Stimulated activated CD8-positive, alpha-beta memory T cell treated with anti-CD3 and anti-CD28 coated beads, Interleukin-15, amount 100 ng/mL, for 1 hour (primary cell): ENCODE results near the gene GAD2.

Experiments used
- DNase-seq: peaks from one replicate; pipeline ENCODE4 v3.0.0-alpha.2; 2020; ENCODE audit warnings: low read depth

The GAD2 gene

DNA sequence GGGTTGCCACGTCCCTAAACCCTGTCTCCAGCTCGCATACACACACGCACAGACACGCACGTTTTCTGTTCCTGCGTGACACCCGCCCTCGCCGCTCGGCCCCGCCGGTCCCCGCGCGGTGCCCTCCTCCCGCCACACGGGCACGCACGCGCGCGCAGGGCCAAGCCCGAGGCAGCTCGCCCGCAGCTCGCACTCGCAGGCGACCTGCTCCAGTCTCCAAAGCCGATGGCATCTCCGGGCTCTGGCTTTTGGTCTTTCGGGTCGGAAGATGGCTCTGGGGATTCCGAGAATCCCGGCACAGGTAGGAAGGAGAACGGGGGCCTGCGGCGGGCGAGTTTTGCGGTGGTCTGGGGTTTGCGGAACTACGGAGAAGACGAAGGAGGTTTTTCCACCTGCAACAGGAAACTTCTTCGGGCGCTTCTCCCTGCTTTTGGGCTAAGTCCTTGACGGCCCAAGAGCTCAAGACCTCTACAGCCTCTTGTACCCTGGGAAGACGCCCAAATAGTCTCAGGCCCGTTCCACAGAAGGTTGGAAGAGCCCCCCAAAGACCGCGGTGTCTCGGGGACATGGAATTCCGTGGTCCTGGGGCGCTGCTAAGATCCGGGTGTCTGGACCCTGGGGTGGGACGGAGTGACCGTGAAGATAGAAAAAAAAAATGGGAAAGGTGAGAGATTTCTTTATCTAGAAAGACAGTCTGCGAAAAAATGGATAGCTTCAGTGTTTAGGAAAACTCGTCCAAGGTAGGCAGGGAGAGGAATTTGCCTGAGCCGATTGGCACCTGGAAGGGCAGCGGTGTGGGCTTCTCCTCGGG lies at the start of gene GAD2:
Gene GAD2, plus strand, starts transcription at position 190 of the 811 bp plus-strand sequence. Its CDS starts 36 bp downstream, at position 226.
- no peak for DNase-seq

DNA sequence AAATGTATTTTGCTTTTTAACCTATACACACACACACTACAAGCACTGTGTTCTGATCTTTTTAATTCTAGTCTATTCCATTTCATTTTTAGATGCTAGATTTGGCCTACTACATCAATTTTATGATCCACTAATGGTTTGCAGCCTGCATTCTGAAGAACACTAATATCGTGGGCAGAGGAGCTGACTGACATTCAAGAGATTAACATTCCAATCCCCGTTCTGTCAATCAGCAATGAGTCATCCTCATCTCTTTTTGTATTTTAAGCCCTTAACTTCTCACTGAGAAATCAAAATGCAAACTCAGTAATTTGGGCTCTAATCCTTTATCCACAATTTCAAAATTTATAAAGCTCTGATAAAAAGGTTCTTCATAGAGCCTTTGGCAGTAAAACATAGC lies 47.1 kb upstream of the GAD2 start:
- no peak for DNase-seq

DNA sequence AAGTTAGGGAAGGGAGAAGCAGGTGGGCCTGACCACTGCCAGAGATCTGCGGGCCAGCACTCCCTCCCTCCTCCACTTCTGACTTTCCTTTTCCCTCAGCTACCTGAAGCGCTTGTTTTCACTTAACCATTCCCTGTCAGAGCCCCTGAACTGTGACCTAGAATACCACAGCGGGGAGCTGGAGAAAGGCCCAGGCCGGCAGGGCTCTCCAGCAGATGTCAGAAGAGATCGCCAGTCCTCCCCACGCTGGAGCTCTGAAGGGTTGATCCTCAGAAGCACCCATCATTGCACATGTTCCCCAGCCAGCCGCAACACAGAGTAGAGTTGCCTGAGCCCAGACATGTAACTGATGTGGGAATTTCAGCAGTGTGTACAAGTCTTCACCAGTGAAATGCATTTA lies 44.4 kb upstream of the GAD2 start:
- no peak for DNase-seq

DNA sequence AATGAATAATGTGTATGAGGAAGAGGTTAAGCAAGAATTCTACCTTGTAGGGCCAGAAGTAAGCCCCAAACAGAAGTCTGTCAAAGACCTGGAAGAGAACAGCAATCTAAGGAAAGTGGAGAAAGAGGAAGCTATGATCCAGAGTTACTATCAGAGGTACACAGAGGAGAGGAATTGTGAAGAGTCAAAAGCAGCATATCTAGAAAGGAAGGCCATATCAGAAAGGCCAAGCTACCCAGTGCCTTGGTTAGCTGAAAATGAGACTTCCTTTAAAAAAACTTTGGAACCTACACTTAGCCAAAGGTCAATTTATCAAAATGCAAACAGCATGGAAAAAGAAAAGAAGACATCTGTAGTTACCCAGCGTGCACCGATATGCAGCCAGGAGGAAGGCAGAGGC lies 42.7 kb upstream of the GAD2 start:
- DNase-seq: no peak

DNA sequence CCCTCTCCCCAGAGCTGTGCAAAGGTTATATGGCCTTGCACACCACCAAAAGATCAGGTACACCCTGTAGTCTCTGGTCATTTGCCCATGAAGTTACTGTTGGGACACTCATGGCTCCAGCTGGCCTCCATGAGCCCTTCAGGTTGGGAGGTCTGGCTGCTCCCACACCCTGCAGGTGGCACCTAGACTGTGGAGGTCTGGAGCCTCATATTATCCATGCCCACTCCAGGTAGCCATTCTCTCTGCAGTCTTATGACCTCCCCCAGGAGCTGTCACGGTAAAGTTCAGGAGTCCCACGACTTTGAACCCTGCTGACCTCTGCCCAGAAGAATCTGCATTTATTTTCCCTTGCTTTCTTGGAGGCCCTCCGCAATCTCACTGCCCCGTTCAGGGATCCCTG lies 39.2 kb upstream of the GAD2 start:
- DNase-seq: no peak

DNA sequence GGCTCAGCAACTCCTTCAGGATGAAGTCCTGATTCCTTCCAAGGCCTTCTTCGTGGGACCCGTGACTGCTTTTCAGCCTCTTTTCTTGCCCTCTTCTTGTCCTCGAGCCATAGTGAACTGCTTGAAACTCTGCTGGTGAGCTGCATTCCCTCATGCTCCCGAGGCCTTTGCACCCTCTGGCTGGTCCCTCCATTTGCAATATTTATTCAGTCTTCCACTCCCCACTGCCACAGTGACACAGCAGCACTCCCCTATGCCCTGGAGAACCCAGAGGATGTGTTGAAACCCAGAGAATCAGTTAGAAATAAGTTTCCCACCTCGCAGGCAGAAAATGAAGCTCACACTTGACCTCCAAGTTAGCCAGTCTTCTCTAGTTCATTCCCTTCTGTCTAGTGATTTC lies 22.3 kb upstream of the GAD2 start:
- no peak for DNase-seq

DNA sequence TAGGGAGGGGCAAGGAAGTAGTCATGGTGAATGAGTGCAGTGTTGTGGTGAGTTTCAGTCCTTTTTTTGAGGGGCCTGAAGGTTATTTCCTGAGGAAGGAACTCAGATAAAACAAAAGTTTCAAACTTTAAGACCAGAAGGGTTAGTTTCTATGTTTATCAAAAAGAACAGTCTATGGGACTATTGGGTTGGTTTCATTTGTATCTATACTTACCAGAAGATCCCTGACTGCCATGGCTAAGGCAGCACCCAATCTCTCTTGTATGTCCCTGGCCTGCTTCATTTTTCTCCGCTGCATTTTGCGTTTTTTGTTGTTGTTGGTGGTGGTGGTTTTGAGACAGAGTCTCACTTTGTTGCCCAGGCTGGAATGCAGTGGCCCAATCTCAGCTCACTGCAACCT lies 19.3 kb upstream of the GAD2 start:
- DNase-seq: no peak

DNA sequence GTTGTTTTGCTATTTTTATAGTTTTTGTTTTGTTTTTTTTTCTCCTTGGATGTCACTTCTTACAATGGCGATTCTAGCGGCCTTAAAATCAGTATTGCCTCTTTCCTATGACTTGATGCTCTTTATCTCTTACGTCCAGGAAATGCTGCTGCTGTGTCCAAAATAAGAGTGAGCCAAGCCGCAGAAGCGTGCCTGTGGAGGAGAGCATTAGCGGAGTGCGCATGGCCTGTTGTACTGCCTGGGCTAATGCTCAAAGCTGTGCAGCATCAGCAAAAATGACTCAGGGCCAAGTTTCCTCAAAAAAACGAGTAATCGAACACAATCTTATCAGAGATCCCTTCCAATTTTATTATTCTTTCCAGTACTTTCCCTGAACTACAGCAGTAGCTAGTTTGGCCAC lies 18.5 kb upstream of the GAD2 start:
- DNase-seq: no peak

DNA sequence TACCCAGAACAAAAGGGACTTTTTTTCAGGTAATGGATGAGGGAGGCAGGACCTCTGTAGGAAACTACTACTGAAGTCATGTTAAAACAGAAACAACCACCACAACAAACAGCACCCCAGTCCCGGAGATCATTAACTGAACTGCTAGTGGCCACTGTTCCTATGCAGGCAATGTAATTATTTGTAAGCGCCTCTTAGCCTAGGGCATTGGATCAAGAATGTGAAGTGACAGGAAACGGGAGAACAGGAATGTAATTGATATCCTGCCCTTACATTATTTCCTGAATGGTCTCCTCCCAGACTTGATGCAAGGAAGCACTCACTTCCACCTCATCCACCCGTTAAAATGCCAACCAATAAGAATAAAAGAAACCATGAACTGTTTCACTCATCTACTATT lies 16.7 kb upstream of the GAD2 start:
- no peak for DNase-seq

DNA sequence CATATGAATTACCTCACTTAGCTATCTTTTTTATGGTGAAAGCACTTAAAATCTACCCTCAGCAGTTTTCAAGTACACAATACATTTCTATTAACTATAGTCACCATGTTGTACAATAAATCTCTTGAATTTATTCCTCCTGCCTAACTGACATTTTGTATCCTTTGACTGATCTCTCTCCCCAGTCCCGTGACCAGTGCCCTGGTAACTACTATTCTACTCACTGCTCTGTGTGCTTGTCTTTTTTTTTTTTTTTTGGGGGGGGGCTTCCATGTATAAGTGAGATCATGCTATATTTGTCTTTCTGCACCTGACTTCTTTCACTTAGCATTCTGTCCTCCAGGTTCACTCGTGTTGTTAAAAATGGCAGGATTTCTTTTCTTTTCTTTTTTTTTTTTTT lies 11.4 kb upstream of the GAD2 start:
- no peak for DNase-seq

DNA sequence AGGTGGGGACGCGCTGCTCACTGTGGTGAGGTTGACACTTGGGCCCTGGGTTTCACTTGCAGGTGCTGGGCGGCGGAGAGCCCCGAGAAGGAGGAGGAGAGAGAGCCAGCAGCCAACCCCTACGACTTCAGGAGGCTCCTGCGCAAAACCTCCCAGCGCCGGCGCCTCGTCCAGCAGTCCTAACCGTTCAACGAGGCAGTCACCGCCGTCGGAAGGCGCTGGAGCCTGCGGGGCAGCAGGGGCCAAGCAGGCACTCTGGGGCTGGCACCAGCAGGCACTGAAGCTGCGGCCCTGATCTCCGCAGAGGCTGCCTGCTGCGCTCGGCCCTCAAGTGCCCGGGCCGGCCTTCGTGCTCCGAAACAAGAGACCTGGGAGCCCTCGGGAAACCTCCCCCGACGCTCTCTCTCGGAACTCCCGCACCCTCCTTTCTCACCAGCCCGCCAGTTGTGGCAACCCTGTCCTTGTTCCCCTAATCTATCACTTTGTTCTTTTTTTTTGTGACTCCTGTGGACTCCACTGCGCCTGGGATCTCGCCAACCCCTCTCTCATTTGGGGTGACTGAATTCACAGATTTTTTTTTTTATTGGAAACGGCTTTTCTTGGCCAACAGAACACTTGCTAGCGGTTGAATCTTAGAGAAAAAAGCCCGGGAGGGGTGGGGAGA lies 4.7 kb upstream of the GAD2 start:
- no peak for DNase-seq

DNA sequence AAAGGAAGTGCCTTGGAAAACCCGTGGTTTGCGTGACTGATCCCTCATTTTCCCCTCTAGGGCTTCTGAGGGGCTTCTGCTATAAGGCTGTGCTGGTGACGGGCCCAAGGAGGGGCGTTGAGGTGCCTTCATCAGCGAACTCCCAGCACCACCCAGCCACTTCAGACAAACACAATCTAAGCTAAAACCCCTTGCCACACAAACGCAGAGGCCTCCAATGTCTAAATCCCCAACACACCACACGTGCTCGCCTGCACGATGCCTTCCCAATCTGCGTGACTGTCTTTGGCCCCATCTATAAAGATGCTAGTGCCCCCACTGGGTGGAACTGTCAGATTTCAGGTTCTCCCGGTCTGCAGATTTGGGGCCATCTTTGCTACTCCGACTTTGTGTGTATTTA lies 4.1 kb upstream of the GAD2 start:
- no peak for DNase-seq

DNA sequence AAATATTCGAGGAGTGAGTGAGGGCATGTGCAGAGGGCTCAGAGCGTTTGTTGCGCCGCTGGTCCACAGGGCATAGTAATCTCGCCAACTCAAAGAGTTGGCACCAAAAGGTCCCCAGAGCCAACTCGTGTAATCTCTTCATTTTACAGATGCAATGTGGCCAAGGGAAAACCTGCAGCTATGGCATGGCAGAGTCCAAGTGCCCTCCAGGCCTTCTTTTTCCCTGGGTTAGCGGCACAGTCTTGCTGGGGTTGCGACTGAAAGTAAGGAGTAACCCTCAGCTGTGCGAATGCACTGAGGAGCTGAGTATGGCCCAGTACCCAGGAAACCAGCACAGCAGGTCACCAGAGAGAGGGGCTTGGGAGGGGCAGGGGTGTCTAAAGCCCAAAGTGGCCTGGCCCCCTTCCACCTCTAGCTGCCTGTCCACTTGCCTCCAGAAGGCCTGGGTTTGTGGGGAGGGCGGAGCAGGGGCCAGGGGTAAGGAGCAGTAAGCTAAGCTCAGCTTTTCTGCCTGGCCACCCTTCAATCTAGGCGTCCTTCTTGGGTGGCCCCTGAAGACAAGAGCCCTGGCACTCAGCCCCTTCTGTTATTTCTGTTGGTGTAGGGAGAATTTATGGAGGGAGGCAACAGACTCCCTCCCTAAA lies 3.3 kb upstream of the GAD2 start:
- no peak for DNase-seq

DNA sequence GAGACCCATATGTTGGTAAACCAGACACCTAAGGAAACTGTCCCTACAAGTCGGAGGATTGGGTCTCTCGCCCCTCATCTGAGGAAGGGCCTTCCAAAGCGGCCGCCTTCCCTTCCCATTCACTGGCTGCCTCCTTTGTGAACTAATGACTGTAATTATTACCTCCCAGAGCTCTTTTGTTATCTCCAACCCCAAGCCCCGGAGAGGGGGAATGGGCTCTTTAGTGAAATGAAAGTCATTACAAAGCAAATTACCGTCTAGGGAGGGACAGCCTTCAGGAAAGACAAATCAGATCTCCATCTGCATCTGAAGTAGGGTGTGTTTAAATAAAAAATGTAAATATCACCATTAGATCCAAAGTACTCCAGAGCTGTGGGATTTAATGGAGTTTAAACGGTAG lies 2.6 kb upstream of the GAD2 start:
- DNase-seq: no peak

DNA sequence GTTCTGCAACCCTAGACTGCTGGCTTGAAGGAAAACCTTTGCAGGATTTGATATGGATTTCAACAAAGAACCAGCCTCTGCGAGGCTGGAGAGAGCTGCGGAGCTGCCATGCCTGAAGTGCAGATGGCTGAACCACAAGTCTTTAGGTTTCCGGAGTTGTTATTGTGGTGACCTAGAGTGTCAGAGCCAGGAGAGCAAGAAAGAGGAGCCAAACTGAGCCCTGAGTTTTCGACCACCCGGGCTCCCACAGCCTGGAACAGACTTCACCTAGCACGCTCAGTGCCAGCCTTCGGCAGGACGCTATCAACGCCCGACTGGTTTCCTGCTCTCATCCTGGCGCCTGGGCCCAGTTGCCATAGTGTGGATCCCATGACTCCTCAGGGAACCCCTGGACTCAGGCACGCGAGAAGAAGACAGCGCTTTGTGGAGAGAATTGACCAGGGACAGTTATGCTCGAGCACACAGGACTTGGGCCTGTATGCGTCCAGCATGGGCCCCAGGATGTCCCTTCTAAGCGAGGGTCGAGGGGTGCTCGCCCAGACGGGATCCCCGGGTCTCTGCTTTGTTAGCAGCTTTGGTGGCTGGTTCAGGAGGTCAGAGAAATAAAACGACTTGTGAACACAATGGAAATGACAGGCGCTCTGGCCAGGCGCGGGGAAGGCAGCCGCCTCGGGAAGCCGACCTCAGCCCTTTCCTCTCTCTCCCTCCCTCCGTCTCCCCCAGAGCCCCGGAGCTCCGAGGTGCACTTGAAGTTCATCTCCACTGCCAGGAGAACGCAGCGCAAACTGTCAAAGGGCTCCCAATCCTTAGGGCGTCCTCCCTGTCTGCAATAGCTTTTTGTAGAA lies 1.8 kb upstream of the GAD2 start:
- no peak for DNase-seq

DNA sequence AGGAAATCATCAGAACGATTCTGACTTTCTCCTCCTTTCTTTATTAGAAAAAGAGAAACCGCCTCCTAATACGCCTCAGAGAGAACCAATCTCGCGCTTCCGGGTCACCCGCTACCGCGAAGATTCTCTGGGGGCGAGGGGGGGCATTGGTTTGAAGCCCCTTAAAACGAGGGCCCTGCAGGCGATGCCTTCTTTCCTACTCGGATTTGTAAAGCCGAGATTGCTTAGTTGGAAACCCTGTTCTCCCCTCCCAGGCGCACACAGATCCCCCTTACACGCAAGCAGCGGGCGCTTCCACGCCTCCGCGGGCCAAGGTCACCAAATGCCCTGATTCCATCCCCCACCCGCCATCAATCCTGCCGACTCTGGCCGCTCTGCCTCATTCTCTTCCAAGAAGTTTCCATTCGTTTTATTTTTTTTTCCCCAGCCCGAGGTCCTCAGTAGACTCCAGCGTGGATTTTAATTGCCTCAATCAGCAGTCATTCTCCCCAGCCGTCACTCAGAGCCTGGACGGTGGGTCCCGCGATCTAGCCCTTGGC lies 1.1 kb upstream of the GAD2 start:
- DNase-seq: no peak

DNA sequence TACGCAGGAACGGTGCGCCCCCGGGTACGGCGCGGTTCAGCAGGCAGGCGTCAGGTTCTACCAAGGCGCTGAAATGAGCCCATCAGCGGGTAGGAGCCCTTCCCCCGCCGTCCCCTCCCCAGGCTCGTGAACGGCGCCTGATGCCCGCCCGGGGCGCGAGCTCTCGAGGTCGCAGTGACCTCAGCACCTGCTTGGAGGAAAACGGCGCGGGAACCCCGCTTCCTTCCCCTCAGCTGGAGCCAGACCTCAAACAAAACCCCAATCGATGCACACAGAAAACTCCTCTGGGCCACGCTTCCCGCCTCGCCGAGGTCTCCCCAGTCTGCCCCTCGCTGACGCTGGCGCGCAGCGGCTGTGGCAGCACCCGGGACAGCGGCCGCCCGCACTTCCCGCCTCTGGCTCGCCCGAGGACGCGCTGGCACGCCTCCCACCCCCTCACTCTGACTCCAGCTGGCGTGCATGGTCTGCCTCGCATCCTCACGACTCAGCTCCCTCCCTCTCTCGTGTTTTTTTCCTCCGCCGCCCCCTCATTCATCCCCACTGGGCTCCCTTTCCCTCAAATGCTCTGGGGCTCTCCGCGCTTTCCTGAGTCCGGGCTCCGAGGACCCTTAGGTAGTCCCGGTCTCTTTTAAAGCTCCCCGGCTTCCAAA lies 514 bp upstream of the GAD2 start:
- DNase-seq: no peak

DNA sequence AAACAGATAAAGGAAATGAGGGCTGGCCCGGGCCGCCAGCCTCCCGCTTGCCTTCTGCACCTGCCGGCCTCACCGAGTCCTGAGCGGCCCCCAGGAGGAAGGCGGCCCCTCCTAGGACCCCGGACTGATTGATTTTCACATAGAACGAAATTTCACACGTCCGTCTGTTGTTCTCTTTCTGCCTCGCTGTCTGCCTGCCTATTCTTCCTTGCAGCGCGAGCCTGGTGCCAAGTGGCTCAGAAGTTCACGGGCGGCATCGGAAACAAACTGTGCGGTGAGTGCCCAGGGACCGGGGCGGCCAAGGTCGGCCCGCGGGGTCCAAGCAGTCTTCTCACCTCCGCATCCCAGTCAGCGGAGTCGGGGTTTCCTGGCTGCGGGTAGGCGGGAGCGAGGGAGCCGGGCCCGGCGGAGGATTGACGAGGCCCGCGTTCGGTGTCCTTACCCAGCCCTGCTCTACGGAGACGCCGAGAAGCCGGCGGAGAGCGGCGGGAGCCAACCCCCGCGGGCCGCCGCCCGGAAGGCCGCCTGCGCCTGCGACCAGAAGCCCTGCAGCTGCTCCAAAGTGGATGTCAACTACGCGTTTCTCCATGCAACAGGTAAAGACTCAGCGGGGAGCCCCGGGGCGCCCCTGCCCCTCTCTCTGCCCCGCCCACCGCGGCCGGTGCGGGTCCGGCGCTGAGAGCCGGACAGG lies 967 bp downstream of the GAD2 start:
- no peak for DNase-seq

DNA sequence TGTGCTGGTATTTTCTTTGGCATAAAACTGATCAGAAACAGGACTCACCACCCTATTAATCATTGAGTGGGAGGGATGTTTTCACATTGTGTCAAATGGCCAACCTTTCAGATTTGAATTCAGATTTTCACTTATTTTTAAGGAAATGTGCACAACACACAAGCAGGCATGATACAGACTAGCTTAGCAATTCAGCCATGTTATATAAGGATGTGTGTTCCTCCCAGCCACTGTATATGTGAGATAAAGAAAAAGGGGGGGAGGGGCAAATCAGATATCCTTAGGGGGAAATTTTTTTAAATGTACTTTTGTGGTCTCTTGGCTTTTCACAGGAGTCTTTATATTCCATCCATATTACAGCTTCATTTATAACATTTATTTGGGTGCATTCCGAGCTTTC lies 3.1 kb downstream of the GAD2 start:
- no peak for DNase-seq

DNA sequence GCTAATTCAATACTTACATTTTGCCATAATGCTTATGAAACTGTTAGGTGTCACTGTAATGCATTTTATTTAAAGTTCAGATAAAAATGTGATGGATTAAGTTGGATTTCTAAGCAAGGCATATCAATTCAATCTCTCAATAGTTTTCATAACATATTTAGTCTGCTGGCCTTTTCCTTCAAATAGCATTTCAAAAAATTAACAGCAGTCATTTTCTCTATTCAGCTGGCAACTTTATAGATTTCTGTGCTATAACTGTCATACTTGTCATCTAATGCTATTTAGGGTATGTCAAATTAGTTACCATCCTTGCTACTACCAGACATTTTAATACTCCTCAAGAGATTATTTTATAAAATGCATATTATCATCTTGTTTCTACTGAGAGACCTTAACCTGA lies 4.3 kb downstream of the GAD2 start:
- DNase-seq: no peak

DNA sequence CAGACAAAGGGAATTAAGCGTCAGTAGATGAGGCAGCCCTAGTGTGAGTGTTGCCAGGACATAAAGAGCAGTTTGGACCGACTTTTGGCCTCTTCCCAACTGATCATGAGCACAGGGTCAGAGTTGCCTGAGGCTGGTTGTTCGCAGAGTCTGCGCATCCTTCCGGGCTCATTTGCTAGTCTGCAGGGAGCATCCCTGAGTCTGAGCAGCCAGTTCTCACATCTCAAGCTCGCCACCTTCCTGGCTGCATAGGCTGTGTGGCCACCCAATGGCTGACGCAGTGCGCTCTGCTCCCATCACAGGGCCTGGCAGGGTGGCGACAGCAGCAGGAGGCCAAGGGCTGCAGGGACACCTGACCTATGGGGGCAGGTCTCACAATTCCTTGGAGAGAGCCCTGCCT lies 5.0 kb downstream of the GAD2 start:
- DNase-seq: no peak
